ENCODE measurements around the gene MINDY2.

Gene MINDY2

DNA sequence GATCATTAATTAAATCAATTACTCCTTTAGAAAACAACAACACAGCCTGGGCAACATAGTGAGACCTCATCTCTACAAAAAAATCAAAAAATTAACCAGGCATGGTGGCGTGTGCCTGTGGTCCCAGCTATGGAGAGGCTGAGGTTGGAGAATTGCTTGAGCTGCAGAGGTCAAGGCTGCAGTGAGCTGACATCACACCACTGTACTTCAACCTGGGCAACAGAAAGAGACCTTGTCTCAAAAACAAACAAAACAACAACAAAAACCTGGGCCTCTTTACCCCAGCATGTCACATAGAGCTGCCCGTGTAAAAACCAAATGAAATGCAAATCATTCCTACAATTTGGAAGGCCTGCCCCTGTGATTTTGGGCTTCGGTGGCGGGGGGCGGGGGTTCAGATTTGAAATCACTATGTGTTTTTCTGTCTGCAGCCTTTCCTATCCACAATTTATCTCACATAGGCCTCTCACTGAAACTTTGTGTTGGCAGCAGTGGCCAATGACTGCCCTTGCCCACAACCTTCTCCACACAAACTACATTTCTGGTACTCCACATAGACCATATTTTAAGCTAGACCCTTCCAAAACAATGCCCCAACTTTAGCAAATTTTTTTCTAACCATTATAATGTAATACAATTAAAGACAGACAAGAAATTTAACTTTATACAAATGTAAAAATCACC lies 28.1 kb upstream of the MINDY2 start:
- Histone ChIP-seq H3K4me2 (ENCODE audit: low read length) (no peak overlapping the region), H2BK120ac (ENCODE audit: insufficient read depth, low read length, poor library complexity) (no peak overlapping the region), H3K9me3 (ENCODE audit: insufficient read depth, low read depth, low read length) (no peaks in the 10 kb centered on the region), H2AFZ (ENCODE audit: insufficient read depth, low read length, poor library complexity) (no peak overlapping the region), H3K79me1 (ENCODE audit: low read length) (no peaks in the 10 kb centered on the region), H3K4me3 (ENCODE audit: low read depth, low read length) (no peak overlapping the region), H2AK5ac (ENCODE audit: low read length) (no peak overlapping the region), H3K9ac (ENCODE audit: low read length) (no peak overlapping the region), H3K27me3 (ENCODE audit: insufficient read depth, low read length) (no peaks in the 10 kb centered on the region), H3K4ac (ENCODE audit: low read depth, low read length) (peak overlapping the region; percentile 74), H3K4me1 (ENCODE audit: control insufficient read depth in 1 of 2, insufficient read depth in 2 of 2, low read length in 2 of 2) (peaks cover 0 to 6% of the 10 kb centered on the region in 2 experiments), H3K14ac (ENCODE audit: low read length) (no peak overlapping the region), H3K23ac (ENCODE audit: low read length) (no peak overlapping the region), H2BK12ac (ENCODE audit: low read length) (no peak overlapping the region), H4K8ac (ENCODE audit: low read depth, low read length) (no peak overlapping the region), H3K79me2 (ENCODE audit: control insufficient read depth, insufficient read depth, low read length, poor library complexity) (peaks cover 15% of the 10 kb centered on the region), H3K36me3 (ENCODE audit: control insufficient read depth in 1 of 2, insufficient read depth in 2 of 2, low read length in 2 of 2) (no peaks in the 10 kb centered on the region), H3K27ac (ENCODE audit: low read depth, low read length) (no peak overlapping the region), H4K12ac (ENCODE audit: low read depth, low read length) (no peak overlapping the region), H4K91ac (ENCODE audit: low read depth, low read length) (no peak overlapping the region), H3K18ac (ENCODE audit: low read length) (no peak overlapping the region), H2BK5ac (ENCODE audit: low read depth, low read length, poor library complexity) (no peak overlapping the region)
- WGBS (ENCODE audit: extremely low coverage, insufficient coverage, insufficient read length), result no CpG with 5 or more reads among the region's 5 CpGs
- no peak for DNase-seq

DNA sequence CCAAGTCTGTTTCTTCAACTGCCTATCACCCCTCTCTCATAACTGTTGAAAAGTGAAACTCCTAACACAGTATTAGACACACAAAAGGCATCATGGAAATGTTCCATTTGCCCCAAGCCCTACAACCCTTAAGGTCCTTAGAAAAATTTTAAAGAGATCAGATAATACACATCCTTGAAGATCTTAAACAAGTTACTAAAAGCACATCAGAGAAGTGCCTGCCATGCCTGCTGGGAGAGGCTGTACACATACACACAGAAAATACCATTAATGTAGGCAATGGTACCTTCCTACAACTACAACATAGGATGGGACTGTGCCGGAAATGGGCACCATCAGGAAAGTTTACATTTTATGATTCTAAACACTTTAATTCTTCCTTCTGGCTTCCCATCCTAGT lies 24.9 kb upstream of the MINDY2 start:
- H4K8ac ChIP-seq (ENCODE audit: low read depth, low read length), result no peak overlapping the region
- no peak overlapping the region for H3K27ac ChIP-seq (ENCODE audit: low read depth, low read length)
- no peak overlapping the region for H3K23ac ChIP-seq (ENCODE audit: low read length)
- WGBS (ENCODE audit: extremely low coverage, insufficient coverage, insufficient read length), result no CpG with 5 or more reads among the region's 1 CpG
- H3K4me2 ChIP-seq (ENCODE audit: low read length), result no peak overlapping the region
- H3K79me2 ChIP-seq (ENCODE audit: control insufficient read depth, insufficient read depth, low read length, poor library complexity), result peaks cover 23% of the 10 kb centered on the region
- no peak overlapping the region for H2AK5ac ChIP-seq (ENCODE audit: low read length)
- no peak overlapping the region for H2BK120ac ChIP-seq (ENCODE audit: insufficient read depth, low read length, poor library complexity)
- no peak overlapping the region for H3K18ac ChIP-seq (ENCODE audit: low read length)
- no peak overlapping the region for H2AFZ ChIP-seq (ENCODE audit: insufficient read depth, low read length, poor library complexity)
- H3K4me3 ChIP-seq (ENCODE audit: low read depth, low read length), result no peak overlapping the region
- peaks cover 10% of the 10 kb centered on the region for H3K79me1 ChIP-seq (ENCODE audit: low read length)
- no peaks in the 10 kb centered on the region for H3K9me3 ChIP-seq (ENCODE audit: insufficient read depth, low read depth, low read length)
- no peak overlapping the region for H4K91ac ChIP-seq (ENCODE audit: low read depth, low read length)
- peaks cover 0 to 6% of the 10 kb centered on the region in 2 experiments for H3K4me1 ChIP-seq (ENCODE audit: control insufficient read depth in 1 of 2, insufficient read depth in 2 of 2, low read length in 2 of 2)
- no peak overlapping the region for H2BK12ac ChIP-seq (ENCODE audit: low read length)
- no peak overlapping the region for H3K14ac ChIP-seq (ENCODE audit: low read length)
- no peak overlapping the region for H2BK5ac ChIP-seq (ENCODE audit: low read depth, low read length, poor library complexity)
- no peak overlapping the region for H3K9ac ChIP-seq (ENCODE audit: low read length)
- peak overlapping the region; percentile 81 for H3K4ac ChIP-seq (ENCODE audit: low read depth, low read length)
- no peaks in the 10 kb centered on the region for H3K27me3 ChIP-seq (ENCODE audit: insufficient read depth, low read length)
- peak; percentile 45 to 76 for DNase-seq
- no peak overlapping the region for H4K12ac ChIP-seq (ENCODE audit: low read depth, low read length)
- H3K36me3 ChIP-seq (ENCODE audit: control insufficient read depth in 1 of 2, insufficient read depth in 2 of 2, low read length in 2 of 2), result no peaks in the 10 kb centered on the region

DNA sequence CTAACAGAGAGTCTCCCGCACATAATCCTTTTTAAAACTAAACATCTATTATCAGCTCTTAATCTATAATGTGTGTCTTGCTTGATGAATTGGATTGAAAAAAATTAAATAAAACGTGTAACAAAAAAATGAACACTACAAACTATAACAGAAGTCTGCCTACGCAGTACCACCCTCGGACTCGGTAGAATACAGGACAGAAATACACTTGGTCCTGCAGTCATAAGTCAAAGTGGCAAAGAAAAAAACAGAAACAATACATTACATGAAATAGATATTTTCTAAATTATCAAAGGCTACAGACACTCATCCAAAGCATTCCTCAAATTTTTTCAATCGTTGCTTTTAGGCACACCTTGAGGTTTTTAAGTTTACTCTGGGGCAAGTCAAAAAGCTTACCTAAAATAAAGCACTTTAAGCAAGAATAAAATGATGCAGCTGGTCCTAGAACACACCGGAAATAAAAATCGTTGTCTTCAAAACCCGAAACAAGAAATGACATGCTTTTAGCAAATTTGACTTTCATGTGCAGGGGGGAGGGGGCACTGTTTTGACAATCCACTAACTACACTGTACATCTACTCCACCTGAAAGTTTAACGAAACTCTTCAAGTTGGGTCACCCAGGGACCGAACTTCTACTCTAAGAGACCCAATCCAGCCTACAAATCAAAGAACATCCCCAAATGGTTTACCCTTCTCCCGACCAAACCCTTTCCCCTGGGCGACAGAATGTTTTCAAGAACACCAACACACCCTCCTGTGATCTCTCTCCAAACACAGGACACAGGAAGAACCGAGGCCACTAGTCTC lies 22.9 kb upstream of the MINDY2 start:
- peak overlapping the region; percentile 84 for H2BK5ac ChIP-seq (ENCODE audit: low read depth, low read length, poor library complexity)
- H3K79me2 ChIP-seq (ENCODE audit: control insufficient read depth, insufficient read depth, low read length, poor library complexity), result peaks cover 19% of the 10 kb centered on the region
- H4K12ac ChIP-seq (ENCODE audit: low read depth, low read length), result no peak overlapping the region
- peak overlapping the region; percentile 97 for H3K4me3 ChIP-seq (ENCODE audit: low read depth, low read length)
- no peak overlapping the region for H2AK5ac ChIP-seq (ENCODE audit: low read length)
- H3K79me1 ChIP-seq (ENCODE audit: low read length), result peaks cover 10% of the 10 kb centered on the region
- H3K27ac ChIP-seq (ENCODE audit: low read depth, low read length), result peak overlapping the region; percentile 90
- no peak overlapping the region for H2AFZ ChIP-seq (ENCODE audit: insufficient read depth, low read length, poor library complexity)
- H3K27me3 ChIP-seq (ENCODE audit: insufficient read depth, low read length), result no peaks in the 10 kb centered on the region
- peak overlapping the region; percentile 89 for H4K91ac ChIP-seq (ENCODE audit: low read depth, low read length)
- no CpG with 5 or more reads among the region's 14 CpGs for WGBS (ENCODE audit: extremely low coverage, insufficient coverage, insufficient read length)
- no peak overlapping the region for H2BK120ac ChIP-seq (ENCODE audit: insufficient read depth, low read length, poor library complexity)
- peak overlapping the region; percentile 75 for H3K4ac ChIP-seq (ENCODE audit: low read depth, low read length)
- H3K9ac ChIP-seq (ENCODE audit: low read length), result peak overlapping the region; percentile 95
- peak in 1 of 2 donors; percentile 36 for DNase-seq
- H3K36me3 ChIP-seq (ENCODE audit: control insufficient read depth in 1 of 2, insufficient read depth in 2 of 2, low read length in 2 of 2), result no peaks in the 10 kb centered on the region
- peaks cover 0 to 1% of the 10 kb centered on the region in 2 experiments for H3K4me1 ChIP-seq (ENCODE audit: control insufficient read depth in 1 of 2, insufficient read depth in 2 of 2, low read length in 2 of 2)
- peak overlapping the region; percentile 86 for H3K4me2 ChIP-seq (ENCODE audit: low read length)
- no peaks in the 10 kb centered on the region for H3K9me3 ChIP-seq (ENCODE audit: insufficient read depth, low read depth, low read length)
- no peak overlapping the region for H3K23ac ChIP-seq (ENCODE audit: low read length)
- no peak overlapping the region for H4K8ac ChIP-seq (ENCODE audit: low read depth, low read length)
- peak overlapping the region; percentile 52 for H2BK12ac ChIP-seq (ENCODE audit: low read length)
- peak overlapping the region; percentile 97 for H3K14ac ChIP-seq (ENCODE audit: low read length)
- peak overlapping the region; percentile 95 for H3K18ac ChIP-seq (ENCODE audit: low read length)

DNA sequence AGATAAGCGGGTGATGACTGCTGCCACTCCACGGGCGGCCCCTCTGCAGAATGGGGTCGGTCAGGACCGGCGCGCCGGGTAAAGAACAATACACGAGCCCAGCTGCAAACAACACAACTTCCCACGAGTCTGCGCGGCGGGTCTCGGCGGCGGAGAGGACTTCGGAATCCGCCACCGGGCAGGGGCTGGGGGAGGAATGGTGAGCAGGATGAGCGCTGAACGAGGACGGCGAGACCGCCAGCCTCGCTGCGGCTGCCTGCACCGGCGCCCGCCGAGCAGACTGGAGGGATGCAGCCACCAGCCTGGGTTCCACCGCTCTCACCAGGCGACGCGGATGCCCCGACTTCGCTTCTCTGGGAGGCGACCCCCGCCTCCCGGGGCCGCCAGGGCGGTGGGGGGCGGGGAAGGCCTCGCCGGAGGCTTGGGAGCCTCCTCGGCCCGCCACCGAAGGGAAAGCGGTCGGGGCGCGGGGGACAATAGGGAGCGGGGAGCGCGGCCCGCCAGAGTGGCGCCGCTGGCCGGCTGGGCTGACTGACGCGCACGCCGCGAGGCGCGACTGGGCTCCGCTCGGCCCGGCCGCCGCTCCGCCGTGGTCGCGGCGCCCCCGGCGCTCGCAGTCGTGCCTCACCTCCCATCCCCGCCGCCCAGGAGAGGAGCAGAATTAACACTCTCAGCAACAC lies 22.1 kb upstream of the MINDY2 start:
- H3K9me3 ChIP-seq (ENCODE audit: insufficient read depth, low read depth, low read length), result no peaks in the 10 kb centered on the region
- peak overlapping the region; percentile 52 for H4K8ac ChIP-seq (ENCODE audit: low read depth, low read length)
- H3K4me2 ChIP-seq (ENCODE audit: low read length), result peak overlapping the region; percentile 86
- H3K23ac ChIP-seq (ENCODE audit: low read length), result no peak overlapping the region
- peaks cover 19% of the 10 kb centered on the region for H3K79me2 ChIP-seq (ENCODE audit: control insufficient read depth, insufficient read depth, low read length, poor library complexity)
- peak overlapping the region; percentile 89 for H4K91ac ChIP-seq (ENCODE audit: low read depth, low read length)
- H3K27ac ChIP-seq (ENCODE audit: low read depth, low read length), result peak overlapping the region; percentile 90
- peak overlapping the region; percentile 79 for H4K12ac ChIP-seq (ENCODE audit: low read depth, low read length)
- H3K18ac ChIP-seq (ENCODE audit: low read length), result peak overlapping the region; percentile 95
- H2BK12ac ChIP-seq (ENCODE audit: low read length), result peak overlapping the region; percentile 33
- no CpG with 5 or more reads among the region's 81 CpGs for WGBS (ENCODE audit: extremely low coverage, insufficient coverage, insufficient read length)
- H3K4me1 ChIP-seq (ENCODE audit: control insufficient read depth in 1 of 2, insufficient read depth in 2 of 2, low read length in 2 of 2), result peaks cover 0 to 1% of the 10 kb centered on the region in 2 experiments
- peaks cover 10% of the 10 kb centered on the region for H3K79me1 ChIP-seq (ENCODE audit: low read length)
- H3K4me3 ChIP-seq (ENCODE audit: low read depth, low read length), result peak overlapping the region; percentile 97
- peak overlapping the region; percentile 27 for H2AK5ac ChIP-seq (ENCODE audit: low read length)
- H3K27me3 ChIP-seq (ENCODE audit: insufficient read depth, low read length), result no peaks in the 10 kb centered on the region
- H3K4ac ChIP-seq (ENCODE audit: low read depth, low read length), result peak overlapping the region; percentile 75
- DNase-seq, result peak; percentile 42 to 59
- peak overlapping the region; percentile 72 for H2AFZ ChIP-seq (ENCODE audit: insufficient read depth, low read length, poor library complexity)
- peak overlapping the region; percentile 79 for H2BK120ac ChIP-seq (ENCODE audit: insufficient read depth, low read length, poor library complexity)
- peak overlapping the region; percentile 97 for H3K14ac ChIP-seq (ENCODE audit: low read length)
- peak overlapping the region; percentile 84 for H2BK5ac ChIP-seq (ENCODE audit: low read depth, low read length, poor library complexity)
- peak overlapping the region; percentile 95 for H3K9ac ChIP-seq (ENCODE audit: low read length)
- no peaks in the 10 kb centered on the region for H3K36me3 ChIP-seq (ENCODE audit: control insufficient read depth in 1 of 2, insufficient read depth in 2 of 2, low read length in 2 of 2)

All from trophoblast cell (in vitro differentiated cells and primary cell).